Cerebellar cortex (tissue), 1 donor: Measurements from ENCODE around the gene HLCS.

Experiments
- DNase-seq: peaks from one replicate; pipeline ENCODE4 v3.0.0-alpha.2; 2015; ENCODE audit warnings: low spot score

The HLCS gene

GRCh38 chr21:36769051-36769839, 197.2 kb downstream of the HLCS start:
- DNase-seq, result peak; percentile 76

- no peak for DNase-seq
Measured at GRCh38 chr21:36768496-36768895, 198.0 kb downstream of the HLCS start.

GRCh38 chr21:36767096-36767495, 199.4 kb downstream of the HLCS start:
- no peak for DNase-seq

GRCh38 chr21:36766511-36766910, 200.0 kb downstream of the HLCS start:
- no peak for DNase-seq

GRCh38 chr21:36765229-36765628, 201.2 kb downstream of the HLCS start:
- no peak for DNase-seq

GRCh38 chr21:36763305-36763704, 203.2 kb downstream of the HLCS start:
- DNase-seq, result no peak

GRCh38 chr21:36762642-36763041, 203.8 kb downstream of the HLCS start:
- no peak for DNase-seq

- DNase-seq, result no peak
Measured at GRCh38 chr21:36761685-36762084, 204.8 kb downstream of the HLCS start.

GRCh38 chr21:36759348-36760083, 207.0 kb downstream of the HLCS start:
- no peak for DNase-seq

- no peak for DNase-seq
Measured at GRCh38 chr21:36757196-36757595, 209.3 kb downstream of the HLCS start.

GRCh38 chr21:36756527-36756926, 209.9 kb downstream of the HLCS start:
- no peak for DNase-seq

- no peak for DNase-seq
Measured at GRCh38 chr21:36754241-36754898, 212.1 kb downstream of the HLCS start.

GRCh38 chr21:36753556-36753955, 212.9 kb downstream of the HLCS start:
- DNase-seq, result no peak

GRCh38 chr21:36751383-36751782, 215.1 kb downstream of the HLCS start:
- DNase-seq, result no peak

GRCh38 chr21:36750576-36750959, 215.9 kb downstream of the HLCS start:
- DNase-seq, result no peak

GRCh38 chr21:36749935-36750575, 216.4 kb downstream of the HLCS start:
- DNase-seq, result no peak

- peak; percentile 27 for DNase-seq
Measured at GRCh38 chr21:36747815-36748383, 218.6 kb downstream of the HLCS start.

GRCh38 chr21:36747041-36747814, 219.2 kb downstream of the HLCS start:
- DNase-seq, result peak; percentile 27

- DNase-seq, result no peak
Measured at GRCh38 chr21:36745459-36745858, 221.0 kb downstream of the HLCS start.

GRCh38 chr21:36744560-36745231, 221.8 kb downstream of the HLCS start:
- DNase-seq, result peak; percentile 44

GRCh38 chr21:36744190-36744559, 222.3 kb downstream of the HLCS start:
- DNase-seq, result no peak
